Measurements from ENCODE around the gene DCTN4. TPM values are rescaled to one million over a fixed set of nuclear protein-coding genes. Genes with fewer than 3 reads are reported as not detected.

The DCTN4 gene
- total and polyA plus RNA-seq, 2 of the 4 experiments (the other 2 are of a cell fraction), result 28.1 to 50.2 TPM

- H3K36me3 ChIP-seq (ENCODE audit: control insufficient read depth, insufficient read depth, low read length), result no peaks in the 10 kb centered on the region
- ChIA-PET CTCF (interaction anchor here (1.6 to 1.9 kb wide), 2 partner anchors 14 to 87 kb away, joined by 4 to 5 read pairs; partner anchors contain the start of gene RBM22), POLR2A (ENCODE audit: unreplicated experiment) (no interaction called here)
- no peak overlapping the region for H4K5ac ChIP-seq (ENCODE audit: low read depth, low read length)
- H3K4me1 ChIP-seq (ENCODE audit: control insufficient read depth, insufficient read depth, low read length), result peaks cover 24% of the 10 kb centered on the region
- no peak for ATAC-seq (ENCODE audit: low read depth)
- no CpG with 5 or more reads among the region's 1 CpG for WGBS, 2 experiments (ENCODE audit: extremely low coverage in 2 of 2, insufficient read length in 1 of 2)
- H3K4me2 ChIP-seq (ENCODE audit: low read depth, low read length), result no peak overlapping the region
- no TSS peak for BruUV-seq (replicated peaks)
- H4K91ac ChIP-seq (ENCODE audit: insufficient read depth, low read depth, low read length), result no peak overlapping the region
- H4K8ac ChIP-seq (ENCODE audit: low read depth in 2 of 2, low read length in 2 of 2), result no peak overlapping the region
- dilution Hi-C loops (cut with HindIII; ENCODE audit: low sequenced_read_pairs, unreplicated experiment), result no loop called here
- H3K27me3 ChIP-seq (ENCODE audit: control insufficient read depth, insufficient read depth, low read length), result no peaks in the 10 kb centered on the region
- H3K14ac ChIP-seq (replicated peaks; ENCODE audit: low read depth, low read length), result no peak overlapping the region
- no peak overlapping the region for H3K4ac ChIP-seq (ENCODE audit: low read depth, low read length)
- H2BK20ac ChIP-seq (ENCODE audit: low read depth, low read length), result no peak overlapping the region
- no peak overlapping the region for H3K56ac ChIP-seq (ENCODE audit: extremely low read depth, insufficient read depth, low read length)
- H2BK15ac ChIP-seq (ENCODE audit: low read depth, low read length), result no peak overlapping the region
- H3K79me1 ChIP-seq (ENCODE audit: low read depth in 1 of 2, low read length in 2 of 2), result peaks cover 13 to 55% of the 10 kb centered on the region in 2 experiments
- no peak overlapping the region for H2AFZ ChIP-seq (replicated peaks; ENCODE audit: low read length, poor library complexity)
- peaks cover 5% of the 10 kb centered on the region for H4K20me1 ChIP-seq (ENCODE audit: insufficient read depth, low read length)
- H2AK5ac ChIP-seq (ENCODE audit: low read depth, low read length), result no peak overlapping the region
- no peaks in the 10 kb centered on the region for H3K9me3 ChIP-seq (ENCODE audit: control insufficient read depth, insufficient read depth, low read length)
- H3K18ac ChIP-seq (ENCODE audit: low read depth, low read length), result no peak overlapping the region
- no peak overlapping the region for H2BK120ac ChIP-seq (ENCODE audit: low read depth, low read length)
- in situ Hi-C loops (cut with MboI; ENCODE audit: low sequenced_read_pairs), result no loop called here
- peak overlapping the region; percentile 1 for H2BK5ac ChIP-seq (ENCODE audit: low read depth, low read length, poor library complexity, severe bottlenecking)
- H3K23ac ChIP-seq (ENCODE audit: low read depth, low read length), result no peak overlapping the region; the same call in 1 of the 2 replicates
- intact Hi-C loops (cut with micrococcal nuclease), result no loop called here
- no peak overlapping the region for H3K4me3 ChIP-seq (ENCODE audit: insufficient read depth, low read depth, low read length)
- peaks cover 22% of the 10 kb centered on the region for H3K9me1 ChIP-seq (ENCODE audit: insufficient read depth, low read length)
- H3K27ac ChIP-seq (ENCODE audit: insufficient read depth, low read length), result no peak overlapping the region
- no peak overlapping the region for H2AK9ac ChIP-seq (replicated peaks; ENCODE audit: low read depth, low read length, poor library complexity)
- TF ChIP-seq CTCF (conservative IDR thresholded peaks at IDR 0.05; ENCODE audit: low read depth, low read length), result no peak
- no peak for TF ChIP-seq MXI1 (IDR thresholded peaks at IDR 0.05; ENCODE audit: borderline replicate concordance, low read depth, low read length)
- no peak for DNase-seq
- H3K9ac ChIP-seq (ENCODE audit: low read depth, low read length), result no peak overlapping the region
Observed at GRCh38 chr5:150787656-150788055, 28.8 kb upstream of the DCTN4 start.

All from IMR-90 (cell line).